ENCODE results near the gene SYT5.
A peak's percentile ranks its signal among the peaks of the same experiment; 100 is the strongest.
"Not testable (repeated sequence)": the region's sequence is repeated elsewhere in the genome, so short reads cannot be mapped to it uniquely, and the experiment has no call there.

SYT5 gene

DNA sequence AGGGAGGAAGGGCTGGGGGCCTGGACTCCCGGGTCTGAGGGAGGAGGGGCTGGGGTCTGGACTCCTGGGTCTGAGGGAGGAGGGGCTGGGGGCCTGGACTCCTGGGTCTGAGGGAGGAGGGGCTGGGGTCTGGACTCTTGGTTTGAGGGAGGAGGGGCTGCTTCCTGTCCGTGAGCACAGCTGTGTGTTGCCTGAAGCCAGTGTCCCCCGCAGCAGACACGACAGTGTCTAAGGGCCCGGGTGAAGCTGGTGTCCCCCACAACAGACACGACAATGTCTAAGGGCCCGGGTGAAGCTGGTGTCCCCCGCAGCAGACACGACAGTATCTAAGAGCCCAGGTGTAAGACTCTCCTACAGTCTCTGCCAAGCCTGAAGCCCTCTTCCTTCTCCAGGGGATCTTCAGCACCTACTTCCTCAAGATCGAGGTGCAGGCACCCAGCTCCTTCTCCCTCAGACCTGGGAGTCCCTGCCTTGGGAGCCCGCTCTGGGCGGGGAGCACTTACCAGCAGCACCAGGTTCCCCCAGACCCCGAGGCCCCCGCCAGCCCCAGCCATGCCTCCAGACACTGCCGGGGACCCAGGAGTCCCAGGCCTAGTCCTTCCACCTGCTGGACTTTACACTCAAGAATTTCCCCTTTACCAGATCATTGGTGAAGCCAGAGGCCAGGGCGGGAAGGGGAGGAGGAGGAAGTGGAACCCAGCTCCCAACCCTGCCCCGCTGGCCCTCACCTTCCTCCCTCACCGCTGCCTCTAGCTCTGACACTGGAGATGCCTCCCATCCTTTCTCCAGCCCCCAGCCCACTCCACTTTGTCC is 29.0 kb upstream of the SYT5 start, which contains the start of gene PTPRH:
TSS of gene PTPRH (minus strand) at position 622 of the 813 bp plus-strand sequence. CDS start at position 554, 68 bp downstream.
- DNase-seq (ENCODE audit: low spot score), result no peak

GRCh38 chr19:55206664-55207500 is 26.8 kb upstream of the SYT5 start:
- DNase-seq (ENCODE audit: low spot score), result peak; percentile 98

DNA sequence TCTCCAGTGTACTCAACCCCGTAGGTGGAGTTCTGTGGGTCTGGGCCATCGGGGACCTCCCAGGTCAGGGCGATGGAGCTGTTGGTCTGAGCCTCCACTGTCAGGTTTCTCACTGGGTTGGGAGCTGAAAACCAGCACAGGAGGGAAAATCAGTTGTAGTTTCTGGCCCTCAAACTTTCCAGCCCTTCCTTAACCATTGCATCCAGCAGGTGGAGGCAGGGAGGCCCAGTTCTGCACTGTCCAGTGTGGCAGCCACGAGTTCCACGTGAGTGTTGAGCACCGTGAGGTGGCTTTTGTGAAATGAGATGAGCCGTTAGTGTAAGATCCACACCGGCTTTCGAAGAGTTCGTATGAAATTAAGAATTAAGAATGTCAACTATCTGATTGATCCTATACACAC is 22.1 kb upstream of the SYT5 start:
- DNase-seq (ENCODE audit: low spot score), result not testable (repeated sequence)

DNA sequence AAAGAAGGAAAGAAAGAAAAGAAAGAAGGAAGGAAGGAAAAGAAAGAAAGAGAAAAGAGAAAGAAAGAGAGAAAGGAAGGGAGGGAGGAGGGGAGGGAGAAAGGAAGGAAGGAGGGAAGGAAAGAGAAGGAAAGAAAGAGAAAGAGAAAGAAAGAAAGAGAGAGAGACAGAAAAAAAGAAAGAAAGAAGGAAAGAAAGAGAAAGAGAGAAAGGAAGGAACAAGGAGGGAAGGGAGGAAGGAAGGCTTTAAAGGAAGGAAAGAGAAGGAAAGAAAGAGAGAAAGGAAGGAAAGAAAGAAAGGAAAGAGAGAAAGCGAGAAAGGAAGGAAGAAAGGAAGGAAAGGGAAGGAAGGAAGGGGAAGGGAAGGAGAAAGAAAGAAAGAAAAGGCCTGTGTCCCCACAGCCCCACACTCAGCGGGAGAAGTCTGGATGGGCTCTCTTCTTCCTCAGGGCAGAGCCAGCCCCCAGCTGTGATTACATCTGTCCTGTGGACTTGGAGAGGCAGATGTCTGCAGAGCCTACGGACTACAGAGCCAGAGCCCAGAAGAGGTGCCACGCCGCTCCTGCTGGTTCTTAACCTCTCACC is 19.6 kb upstream of the SYT5 start:
- DNase-seq (ENCODE audit: low spot score), result no peak

GRCh38 chr19:55198651-55199050 is 18.6 kb upstream of the SYT5 start:
- no peak for DNase-seq (ENCODE audit: low spot score)

DNA sequence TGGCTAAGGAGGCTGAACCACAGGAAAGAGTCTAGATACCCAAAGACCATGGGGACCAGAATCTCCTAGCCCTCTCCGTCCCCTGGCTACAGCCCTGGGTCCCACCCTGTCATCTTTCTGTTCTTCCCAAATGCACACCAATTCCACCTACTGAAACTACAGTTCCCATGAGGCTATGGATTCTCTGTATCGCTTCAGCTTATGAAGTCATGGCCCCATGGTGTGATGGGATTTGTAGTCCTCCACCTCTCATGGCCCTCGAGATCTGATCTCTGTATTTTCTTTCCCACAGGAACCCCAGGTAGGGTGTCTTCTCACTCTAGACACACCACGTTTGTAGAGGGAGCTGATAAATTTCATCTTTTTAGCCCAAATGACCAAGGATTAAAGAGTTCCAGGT is 17.4 kb upstream of the SYT5 start:
- DNase-seq (ENCODE audit: low spot score), result no peak

GRCh38 chr19:55196803-55197202 is 16.7 kb upstream of the SYT5 start:
- DNase-seq (ENCODE audit: low spot score), result no peak

- no peak for DNase-seq (ENCODE audit: low spot score)
These were observed 13.4 kb upstream of the SYT5 start for GRCh38 chr19:55193481-55193880.

- DNase-seq (ENCODE audit: low spot score), result peak; percentile 81
These were observed 9.3 kb upstream of the SYT5 start for GRCh38 chr19:55189403-55189835.

DNA sequence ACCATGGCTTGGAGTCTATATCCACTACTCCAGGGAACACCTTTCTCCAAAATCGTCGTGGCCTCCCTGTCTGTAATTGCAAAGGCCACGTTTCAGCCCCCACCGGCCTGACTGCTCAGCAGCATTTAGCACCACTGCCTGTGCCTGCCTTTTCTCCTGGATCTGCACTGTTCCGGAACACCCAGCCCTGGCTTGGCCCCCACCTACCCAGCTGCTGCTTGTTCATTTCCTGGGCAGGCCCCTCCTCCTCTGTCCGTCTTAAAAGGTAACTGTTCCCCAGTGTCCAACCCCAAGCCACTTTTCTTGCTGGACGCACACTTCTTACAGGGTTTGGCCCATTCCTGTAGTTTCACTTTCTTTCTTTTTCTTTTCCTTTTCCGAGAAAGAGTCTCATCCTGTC is 8.5 kb upstream of the SYT5 start:
- no peak for DNase-seq (ENCODE audit: low spot score)

GRCh38 chr19:55186080-55186479 is 6.0 kb upstream of the SYT5 start:
- no peak for DNase-seq (ENCODE audit: low spot score)

DNA sequence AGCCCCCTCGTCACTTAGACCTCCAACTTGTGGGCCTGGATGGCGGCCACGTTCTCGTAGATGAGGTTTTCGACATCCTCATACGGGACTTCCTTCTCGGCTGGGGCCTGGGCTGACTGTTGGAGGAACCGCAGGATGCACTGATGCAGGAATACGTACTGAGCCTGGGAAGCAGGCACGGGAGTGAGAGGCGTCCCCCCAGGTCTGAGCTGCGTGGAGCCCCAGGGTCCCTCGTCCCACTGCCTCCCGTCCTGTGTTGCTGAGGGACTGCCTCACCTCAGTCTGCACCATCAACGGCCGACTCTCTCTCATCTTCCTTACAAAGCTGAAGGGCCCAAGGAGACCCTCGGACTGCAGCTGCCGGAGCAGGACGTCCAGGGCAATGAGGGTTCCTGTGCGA is 1.7 kb upstream of the SYT5 start:
- no peak for DNase-seq (ENCODE audit: low spot score)

- peak; percentile 86 for DNase-seq (ENCODE audit: low spot score)
These were observed 1.1 kb downstream of the SYT5 start for GRCh38 chr19:55178781-55179599.

- DNase-seq (ENCODE audit: low spot score), result no peak
These were observed 4.0 kb downstream of the SYT5 start for GRCh38 chr19:55176076-55176475.

DNA sequence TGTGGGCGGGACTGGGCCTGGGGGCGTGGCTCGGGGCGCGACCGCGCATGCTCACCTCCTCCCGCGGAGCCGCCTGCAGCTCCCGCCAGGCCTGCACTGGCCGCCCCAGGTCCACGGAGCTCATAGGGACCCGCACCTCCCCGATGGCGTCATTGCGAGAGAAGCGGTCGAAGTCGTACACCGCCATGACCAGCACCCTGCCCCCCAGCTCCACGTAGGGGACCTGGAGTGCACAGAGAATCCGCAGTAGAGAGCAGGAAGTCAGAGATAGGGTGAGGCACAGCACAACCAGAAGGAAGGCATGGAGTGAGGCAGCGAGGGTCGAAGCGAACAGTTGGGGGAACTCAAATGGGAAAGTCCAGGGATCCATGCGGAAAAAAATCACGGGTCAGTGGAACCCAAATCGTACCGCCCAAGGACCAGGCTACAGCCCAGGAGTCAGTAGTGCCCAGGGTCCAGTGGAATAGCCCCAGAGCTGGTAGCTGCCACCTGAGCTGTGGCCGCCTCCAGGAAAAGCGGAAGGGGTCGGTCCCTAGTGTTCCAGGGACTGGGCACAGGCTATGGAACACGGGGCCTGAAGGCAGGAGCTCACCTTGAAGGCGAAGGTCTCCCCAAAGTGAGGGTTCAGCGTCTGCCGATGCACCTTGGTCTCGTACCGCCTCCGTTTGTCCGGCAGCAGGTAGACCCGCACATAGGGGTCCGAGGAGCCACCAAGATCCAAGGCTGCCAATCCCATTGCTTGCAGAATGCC is 4.8 kb downstream of the SYT5 start:
- no peak for DNase-seq (ENCODE audit: low spot score)

DNA sequence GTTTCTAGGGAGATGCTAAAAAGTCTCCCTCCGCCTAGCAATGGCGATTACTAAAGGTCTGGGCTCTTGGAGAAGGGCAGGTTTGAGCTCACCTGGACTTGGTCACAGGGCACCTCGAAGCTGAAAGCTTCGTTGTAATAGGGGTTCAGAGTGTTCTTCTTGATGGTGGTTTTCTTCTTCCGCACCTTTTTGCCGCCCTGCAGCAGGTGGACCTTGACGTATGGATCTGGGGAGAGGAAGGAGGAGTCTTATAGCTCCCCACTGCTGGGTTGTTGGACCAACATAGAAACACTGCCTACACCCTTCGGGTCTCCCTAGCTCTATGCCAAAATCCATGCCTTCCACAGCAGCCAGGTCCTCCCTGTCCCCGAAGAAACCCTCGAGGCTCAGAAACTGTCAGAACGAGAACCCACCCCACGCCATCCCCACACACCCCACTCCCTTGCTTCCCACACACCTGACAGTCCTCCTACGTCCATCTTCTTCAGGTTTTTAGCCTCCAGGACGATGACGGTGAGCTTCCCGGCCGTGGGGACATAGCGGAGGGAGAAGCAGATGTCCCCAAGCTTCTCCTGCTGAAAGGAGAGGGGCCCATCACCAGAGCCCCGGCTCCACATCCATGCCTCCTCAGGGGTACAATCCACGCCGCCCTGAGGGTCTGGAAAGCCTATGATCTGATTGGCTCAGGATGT is 5.5 kb downstream of the SYT5 start:
- DNase-seq (ENCODE audit: low spot score), result no peak

- peak; percentile 93 for DNase-seq (ENCODE audit: low spot score)
These were observed 6.2 kb downstream of the SYT5 start for GRCh38 chr19:55173714-55174409.

DNA sequence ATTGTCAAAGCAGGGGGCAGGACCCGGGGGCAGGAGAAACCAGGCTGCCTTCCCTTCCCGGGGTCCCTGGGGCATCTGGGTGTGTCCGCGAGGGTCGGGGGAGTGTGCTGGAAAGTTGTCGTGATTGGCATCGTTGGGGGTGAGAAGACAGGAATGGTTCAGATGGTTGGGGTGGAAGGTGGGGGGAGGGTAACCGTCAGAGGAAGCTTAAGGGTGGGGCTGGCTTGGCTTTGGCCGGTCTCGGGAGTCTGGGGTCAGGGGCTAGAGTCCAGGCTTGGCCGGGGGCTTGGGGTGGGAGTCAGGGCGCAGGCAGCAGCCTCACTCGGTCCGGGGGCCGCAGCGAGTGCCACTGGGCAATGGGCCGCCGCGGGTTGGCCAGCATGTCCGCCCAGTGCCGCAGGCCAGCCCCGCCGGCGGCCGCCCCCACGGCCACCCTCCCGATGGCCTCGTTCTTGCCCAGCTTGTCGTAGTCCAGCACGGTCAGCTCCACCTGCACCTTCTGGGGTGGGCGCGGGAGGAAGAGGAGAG is 6.8 kb downstream of the SYT5 start:
- DNase-seq (ENCODE audit: low spot score), result no peak

DNA sequence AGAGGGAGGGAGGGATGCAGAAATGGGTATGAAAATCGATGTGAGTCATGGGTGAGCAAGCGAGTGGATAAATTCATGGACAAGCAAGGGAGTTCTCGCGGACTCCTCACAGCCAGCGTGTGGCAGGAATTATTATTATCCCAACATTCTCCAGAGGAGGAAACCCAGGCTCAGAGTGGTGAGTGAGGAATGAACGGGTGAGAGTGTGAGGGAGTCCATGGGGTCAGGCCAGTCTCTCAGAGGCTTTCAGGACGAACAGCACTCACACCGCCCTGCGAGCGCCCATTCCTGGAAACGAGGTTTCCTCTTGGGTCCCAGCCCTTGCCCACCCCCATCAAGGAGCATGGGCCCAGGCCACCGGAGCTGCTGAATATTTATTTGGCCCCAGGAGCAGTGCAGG is 7.3 kb downstream of the SYT5 start:
- DNase-seq (ENCODE audit: low spot score), result peak; percentile 76

DNA sequence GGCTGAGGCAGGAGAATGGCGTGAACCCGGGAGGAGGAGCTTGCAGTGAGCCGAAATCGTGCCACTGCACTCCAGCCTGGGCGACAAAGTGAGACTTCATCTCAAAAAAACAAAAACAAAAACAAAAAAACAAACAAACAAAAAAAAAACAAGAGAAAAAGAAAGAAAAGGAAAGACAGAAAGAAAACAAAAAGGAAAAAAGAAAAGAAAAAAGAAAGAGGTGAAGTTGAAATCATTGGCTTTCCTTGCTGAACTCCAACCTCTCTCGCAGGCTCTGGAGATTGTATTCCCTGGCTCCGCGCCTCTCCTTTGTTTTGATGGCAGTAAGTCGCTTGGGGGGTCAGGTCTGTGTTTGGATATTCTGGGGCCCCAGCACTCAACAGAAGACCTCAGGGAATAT is 7.8 kb downstream of the SYT5 start:
- DNase-seq (ENCODE audit: low spot score), result not testable (repeated sequence)
